ENCODE data around the gene COL7A1.

GRCh38 chr3:48524970-48525369, 70.2 kb downstream of the COL7A1 start:
- no peak for TF ChIP-seq TAF1 (IDR thresholded peaks at IDR 0.05; ENCODE audit: borderline replicate concordance, low read depth, low read length)
- TF ChIP-seq EP300 (IDR thresholded peaks at IDR 0.05; ENCODE audit: borderline replicate concordance in 1 of 2, low read depth in 1 of 2, low read length in 1 of 2), result no peak
- no peak for TF ChIP-seq CTCF (IDR thresholded peaks at IDR 0.05)
- TF ChIP-seq NFIC (IDR thresholded peaks at IDR 0.05; ENCODE audit: borderline replicate concordance), result no peak
- TF ChIP-seq SMC3 (IDR thresholded peaks at IDR 0.05; ENCODE audit: low read depth, low read length), result no peak
- no peak for TF ChIP-seq GABPA (IDR thresholded peaks at IDR 0.05; ENCODE audit: low read depth)
- TF ChIP-seq REST (IDR thresholded peaks at IDR 0.05; ENCODE audit: low read depth, low read length), result no peak

Data from SK-N-SH (cell line).